ENCODE measurements around the gene MYL12A. TPM values are rescaled to one million over a fixed set of nuclear protein-coding genes. Genes with fewer than 3 reads are reported as not detected.

The MYL12A gene
- total and polyA plus RNA-seq, 2 of the 8 experiments (the other 6 are each of a cell fraction or from before 2014, with no cell fraction given) = 188 to 247 TPM

DNA sequence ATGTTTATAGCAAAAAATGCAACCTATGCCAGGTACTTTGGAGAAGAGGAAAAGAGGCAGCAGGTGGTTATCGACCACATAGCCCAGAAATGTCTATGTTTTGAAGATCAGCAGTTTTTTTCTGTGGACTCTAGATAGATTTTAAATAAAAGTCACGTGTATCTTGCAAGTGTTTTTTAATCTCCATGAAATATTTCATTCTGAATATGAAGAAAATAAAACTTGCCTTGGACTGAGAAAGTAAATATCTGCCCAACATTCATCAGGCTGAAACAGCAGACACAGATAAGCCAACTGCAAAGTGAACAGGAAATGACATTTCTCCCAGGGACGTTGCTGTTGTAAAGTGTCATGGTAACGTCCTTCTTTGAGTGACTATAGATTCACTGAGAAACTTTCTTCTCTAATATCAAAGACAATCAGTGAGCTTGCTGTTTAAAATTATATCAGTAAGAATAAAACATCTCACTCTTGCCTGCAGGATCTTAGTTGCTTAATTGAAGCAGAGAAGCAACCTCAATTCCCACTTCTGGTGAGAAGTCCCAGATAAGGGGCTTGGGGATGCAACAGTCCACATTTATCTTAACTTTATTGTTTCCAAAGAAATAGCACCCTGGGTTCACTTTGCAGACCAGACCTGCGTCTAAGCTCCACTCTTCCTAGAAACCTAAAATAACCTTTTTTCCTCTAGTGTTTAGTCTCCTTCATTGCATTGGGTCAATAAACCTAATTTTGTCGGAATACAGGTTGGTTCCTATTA lies 34.1 kb upstream of the MYL12A start (continued):
- TF ChIP-seq, protein P1, sequence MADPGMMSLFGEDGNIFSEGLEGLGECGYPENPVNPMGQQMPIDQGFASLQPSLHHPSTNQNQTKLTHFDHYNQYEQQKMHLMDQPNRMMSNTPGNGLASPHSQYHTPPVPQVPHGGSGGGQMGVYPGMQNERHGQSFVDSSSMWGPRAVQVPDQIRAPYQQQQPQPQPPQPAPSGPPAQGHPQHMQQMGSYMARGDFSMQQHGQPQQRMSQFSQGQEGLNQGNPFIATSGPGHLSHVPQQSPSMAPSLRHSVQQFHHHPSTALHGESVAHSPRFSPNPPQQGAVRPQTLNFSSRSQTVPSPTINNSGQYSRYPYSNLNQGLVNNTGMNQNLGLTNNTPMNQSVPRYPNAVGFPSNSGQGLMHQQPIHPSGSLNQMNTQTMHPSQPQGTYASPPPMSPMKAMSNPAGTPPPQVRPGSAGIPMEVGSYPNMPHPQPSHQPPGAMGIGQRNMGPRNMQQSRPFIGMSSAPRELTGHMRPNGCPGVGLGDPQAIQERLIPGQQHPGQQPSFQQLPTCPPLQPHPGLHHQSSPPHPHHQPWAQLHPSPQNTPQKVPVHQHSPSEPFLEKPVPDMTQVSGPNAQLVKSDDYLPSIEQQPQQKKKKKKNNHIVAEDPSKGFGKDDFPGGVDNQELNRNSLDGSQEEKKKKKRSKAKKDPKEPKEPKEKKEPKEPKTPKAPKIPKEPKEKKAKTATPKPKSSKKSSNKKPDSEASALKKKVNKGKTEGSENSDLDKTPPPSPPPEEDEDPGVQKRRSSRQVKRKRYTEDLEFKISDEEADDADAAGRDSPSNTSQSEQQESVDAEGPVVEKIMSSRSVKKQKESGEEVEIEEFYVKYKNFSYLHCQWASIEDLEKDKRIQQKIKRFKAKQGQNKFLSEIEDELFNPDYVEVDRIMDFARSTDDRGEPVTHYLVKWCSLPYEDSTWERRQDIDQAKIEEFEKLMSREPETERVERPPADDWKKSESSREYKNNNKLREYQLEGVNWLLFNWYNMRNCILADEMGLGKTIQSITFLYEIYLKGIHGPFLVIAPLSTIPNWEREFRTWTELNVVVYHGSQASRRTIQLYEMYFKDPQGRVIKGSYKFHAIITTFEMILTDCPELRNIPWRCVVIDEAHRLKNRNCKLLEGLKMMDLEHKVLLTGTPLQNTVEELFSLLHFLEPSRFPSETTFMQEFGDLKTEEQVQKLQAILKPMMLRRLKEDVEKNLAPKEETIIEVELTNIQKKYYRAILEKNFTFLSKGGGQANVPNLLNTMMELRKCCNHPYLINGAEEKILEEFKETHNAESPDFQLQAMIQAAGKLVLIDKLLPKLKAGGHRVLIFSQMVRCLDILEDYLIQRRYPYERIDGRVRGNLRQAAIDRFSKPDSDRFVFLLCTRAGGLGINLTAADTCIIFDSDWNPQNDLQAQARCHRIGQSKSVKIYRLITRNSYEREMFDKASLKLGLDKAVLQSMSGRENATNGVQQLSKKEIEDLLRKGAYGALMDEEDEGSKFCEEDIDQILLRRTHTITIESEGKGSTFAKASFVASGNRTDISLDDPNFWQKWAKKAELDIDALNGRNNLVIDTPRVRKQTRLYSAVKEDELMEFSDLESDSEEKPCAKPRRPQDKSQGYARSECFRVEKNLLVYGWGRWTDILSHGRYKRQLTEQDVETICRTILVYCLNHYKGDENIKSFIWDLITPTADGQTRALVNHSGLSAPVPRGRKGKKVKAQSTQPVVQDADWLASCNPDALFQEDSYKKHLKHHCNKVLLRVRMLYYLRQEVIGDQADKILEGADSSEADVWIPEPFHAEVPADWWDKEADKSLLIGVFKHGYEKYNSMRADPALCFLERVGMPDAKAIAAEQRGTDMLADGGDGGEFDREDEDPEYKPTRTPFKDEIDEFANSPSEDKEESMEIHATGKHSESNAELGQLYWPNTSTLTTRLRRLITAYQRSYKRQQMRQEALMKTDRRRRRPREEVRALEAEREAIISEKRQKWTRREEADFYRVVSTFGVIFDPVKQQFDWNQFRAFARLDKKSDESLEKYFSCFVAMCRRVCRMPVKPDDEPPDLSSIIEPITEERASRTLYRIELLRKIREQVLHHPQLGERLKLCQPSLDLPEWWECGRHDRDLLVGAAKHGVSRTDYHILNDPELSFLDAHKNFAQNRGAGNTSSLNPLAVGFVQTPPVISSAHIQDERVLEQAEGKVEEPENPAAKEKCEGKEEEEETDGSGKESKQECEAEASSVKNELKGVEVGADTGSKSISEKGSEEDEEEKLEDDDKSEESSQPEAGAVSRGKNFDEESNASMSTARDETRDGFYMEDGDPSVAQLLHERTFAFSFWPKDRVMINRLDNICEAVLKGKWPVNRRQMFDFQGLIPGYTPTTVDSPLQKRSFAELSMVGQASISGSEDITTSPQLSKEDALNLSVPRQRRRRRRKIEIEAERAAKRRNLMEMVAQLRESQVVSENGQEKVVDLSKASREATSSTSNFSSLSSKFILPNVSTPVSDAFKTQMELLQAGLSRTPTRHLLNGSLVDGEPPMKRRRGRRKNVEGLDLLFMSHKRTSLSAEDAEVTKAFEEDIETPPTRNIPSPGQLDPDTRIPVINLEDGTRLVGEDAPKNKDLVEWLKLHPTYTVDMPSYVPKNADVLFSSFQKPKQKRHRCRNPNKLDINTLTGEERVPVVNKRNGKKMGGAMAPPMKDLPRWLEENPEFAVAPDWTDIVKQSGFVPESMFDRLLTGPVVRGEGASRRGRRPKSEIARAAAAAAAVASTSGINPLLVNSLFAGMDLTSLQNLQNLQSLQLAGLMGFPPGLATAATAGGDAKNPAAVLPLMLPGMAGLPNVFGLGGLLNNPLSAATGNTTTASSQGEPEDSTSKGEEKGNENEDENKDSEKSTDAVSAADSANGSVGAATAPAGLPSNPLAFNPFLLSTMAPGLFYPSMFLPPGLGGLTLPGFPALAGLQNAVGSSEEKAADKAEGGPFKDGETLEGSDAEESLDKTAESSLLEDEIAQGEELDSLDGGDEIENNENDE (IDR thresholded peaks at IDR 0.05; ENCODE audit: insufficient replicate concordance, low read length) = no peak
- TF ChIP-seq, protein P2, sequence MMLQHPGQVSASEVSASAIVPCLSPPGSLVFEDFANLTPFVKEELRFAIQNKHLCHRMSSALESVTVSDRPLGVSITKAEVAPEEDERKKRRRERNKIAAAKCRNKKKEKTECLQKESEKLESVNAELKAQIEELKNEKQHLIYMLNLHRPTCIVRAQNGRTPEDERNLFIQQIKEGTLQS (IDR thresholded peaks at IDR 0.05; ENCODE audit: insufficient read depth, low read depth, low read length) = no peak
- TF ChIP-seq EP300 (IDR thresholded peaks at IDR 0.05; ENCODE audit: borderline replicate concordance in 1 of 2, low read depth in 2 of 2, low read length in 2 of 2) (no peak), CEBPB (IDR thresholded peaks at IDR 0.05; ENCODE audit: low read depth, low read length) (no peak), ZNF274 (IDR thresholded peaks at IDR 0.05; ENCODE audit: borderline replicate concordance, extremely low read depth, low read length) (no peak)
- TF ChIP-seq, protein P3, sequence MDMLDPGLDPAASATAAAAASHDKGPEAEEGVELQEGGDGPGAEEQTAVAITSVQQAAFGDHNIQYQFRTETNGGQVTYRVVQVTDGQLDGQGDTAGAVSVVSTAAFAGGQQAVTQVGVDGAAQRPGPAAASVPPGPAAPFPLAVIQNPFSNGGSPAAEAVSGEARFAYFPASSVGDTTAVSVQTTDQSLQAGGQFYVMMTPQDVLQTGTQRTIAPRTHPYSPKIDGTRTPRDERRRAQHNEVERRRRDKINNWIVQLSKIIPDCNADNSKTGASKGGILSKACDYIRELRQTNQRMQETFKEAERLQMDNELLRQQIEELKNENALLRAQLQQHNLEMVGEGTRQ (IDR thresholded peaks at IDR 0.05; ENCODE audit: low read length) = no peak
